WTC11 (cell line): ENCODE data around the gene PAK5. TPM values are rescaled to one million over a fixed set of nuclear protein-coding genes. Genes with fewer than 3 reads are reported as not detected.
A peak's percentile ranks its signal among the peaks of the same experiment; 100 is the strongest.

Experiments used
- ATAC-seq: fragments of 200-7000 bp; cut with Tn5 transposase; 2 replicates; pipeline ENCODE4 v1.10.0; 2021; ENCODE audit warnings: mild to moderate bottlenecking, moderate library complexity
- Bru-seq: library from RNA; stranded (reverse); fragments of 400-500 nt; gene quantifications from one replicate; lab custom pipeline; 2021; lab: Mats Ljungman, UMichigan
- CTCF ChIA-PET: fragments of 300-600 bp; sonication (Branson Sonifier 250); formaldehyde crosslinking; loops from one replicate; lab custom pipeline; 2021; ENCODE audit warnings: antibody characterized with exemption; lab: Charles Lee
- POLR2A ChIA-PET: fragments of 350-600 bp; sonication (Branson Sonifier 250); formaldehyde crosslinking; loops from one replicate; lab custom pipeline; 2021; ENCODE audit warnings: antibody characterized with exemption; lab: Charles Lee
- DNase-seq: peaks from one replicate; pipeline ENCODE4 v3.0.0; 2021; ENCODE audit warnings: low spot score
- H3K27ac Mint-ChIP-seq: 2 replicates; pipeline ENCODE4 v1.8.0; 2021; ENCODE audit warnings: mixed read lengths
- H3K27me3 Mint-ChIP-seq: 2 replicates; pipeline ENCODE4 v1.8.0; 2021; ENCODE audit warnings: low read depth, mild to moderate bottlenecking, moderate library complexity, mixed read lengths
- H3K36me3 Mint-ChIP-seq: 2 replicates; pipeline ENCODE4 v1.8.0; 2021; ENCODE audit warnings: mixed read lengths
- H3K4me1 Mint-ChIP-seq: 2 replicates; pipeline ENCODE4 v1.8.0; 2022; ENCODE audit warnings: mixed read lengths
- H3K4me3 Mint-ChIP-seq: 2 replicates; pipeline ENCODE4 v1.8.0; 2021; ENCODE audit warnings: mild to moderate bottlenecking, moderate library complexity, mixed read lengths
- H3K9me3 Mint-ChIP-seq: 2 replicates; pipeline ENCODE4 v1.8.0; 2021; ENCODE audit warnings: mixed read lengths
- ARID4B ChIP-seq: sonication (generic); formaldehyde crosslinking; IDR thresholded peaks from 2 replicates; pipeline ENCODE4 v1.8.0; 2023; ENCODE audit warnings: missing genetic modification reagents, mild to moderate bottlenecking, borderline replicate concordance
- FOXK1 ChIP-seq: sonication (generic); formaldehyde crosslinking; IDR thresholded peaks from 2 replicates; pipeline ENCODE4 v1.8.0; 2022; ENCODE audit warnings: mild to moderate bottlenecking, moderate library complexity, missing genetic modification reagents
- GTF2I ChIP-seq: fragments of 250-450 bp; sonication (Bioruptor Pico); conservative IDR thresholded peaks from 2 replicates; pipeline ENCODE4 v1.4.0; 2021; ENCODE audit warnings: mild to moderate bottlenecking
- KAT7 ChIP-seq: sonication (generic); formaldehyde crosslinking; IDR thresholded peaks from 2 replicates; pipeline ENCODE4 v1.8.1; 2023; ENCODE audit warnings: missing genetic modification reagents, mild to moderate bottlenecking, borderline replicate concordance
- NFYB ChIP-seq: sonication (generic); formaldehyde crosslinking; conservative IDR thresholded peaks from 2 replicates; pipeline ENCODE4 v1.8.0; 2022; ENCODE audit warnings: low read depth, missing genetic modification reagents
- PRDM15 ChIP-seq: sonication (generic); formaldehyde crosslinking; IDR thresholded peaks from 2 replicates; pipeline ENCODE4 v1.8.0; 2022; ENCODE audit warnings: missing genetic modification reagents
- SOX15 ChIP-seq: fragments of 250-450 bp; sonication (Bioruptor Pico); IDR thresholded peaks from 2 replicates; pipeline ENCODE4 v1.9.0; 2021; ENCODE audit warnings: mild to moderate bottlenecking
- SP1 ChIP-seq: sonication (generic); formaldehyde crosslinking; conservative IDR thresholded peaks from 2 replicates; pipeline ENCODE4 v1.8.1; 2022; ENCODE audit warnings: missing genetic modification reagents
- ZNF232 ChIP-seq: sonication (generic); formaldehyde crosslinking; IDR thresholded peaks from 2 replicates; pipeline ENCODE4 v1.8.0; 2022; ENCODE audit warnings: mild to moderate bottlenecking, missing genetic modification reagents
- ZNF396 ChIP-seq: fragments of 250-450 bp; sonication (Bioruptor Pico); IDR thresholded peaks from 2 replicates; pipeline ENCODE4 v1.8.0; 2021; ENCODE audit warnings: mild to moderate bottlenecking, moderate library complexity, borderline replicate concordance
- ZNF512 ChIP-seq: sonication (generic); formaldehyde crosslinking; IDR thresholded peaks from 2 replicates; pipeline ENCODE4 v1.8.1; 2022; ENCODE audit warnings: missing genetic modification reagents, borderline replicate concordance
- long read RNA-seq, 3 experiments: library from RNA in 1 of 3; library from capped mRNA in 1 of 3; library from polyadenylated mRNA in 1 of 3; unstranded in 2 of 3; stranded (forward) in 1 of 3; transcript quantifications; one replicate each; pipeline ENCODE4 v2.0.0, GENCODE V29; 2021
- total RNA-seq: library from RNA; stranded (reverse); gene quantifications from 3 replicates; pipeline ENCODE4 v1.2.3, GENCODE V29; 2021
- TF ChIP-seq, protein P1 (sequence below): sonication (generic); formaldehyde crosslinking; IDR thresholded peaks from 2 replicates; pipeline ENCODE4 v1.8.1; 2022; ENCODE audit warnings: mild to moderate bottlenecking, moderate library complexity, missing genetic modification reagents
- TF ChIP-seq, protein P2 (sequence below): sonication (generic); formaldehyde crosslinking; IDR thresholded peaks from 2 replicates; pipeline ENCODE4 v1.8.1; 2023; ENCODE audit warnings: mild to moderate bottlenecking, missing genetic modification reagents, moderate library complexity
- TF ChIP-seq, protein P3 (sequence below): sonication (generic); formaldehyde crosslinking; IDR thresholded peaks from 2 replicates; pipeline ENCODE4 v1.8.0; 2022; ENCODE audit warnings: mild to moderate bottlenecking, missing genetic modification reagents
- TF ChIP-seq, protein P4 (sequence below): fragments of 250-450 bp; sonication (Bioruptor Pico); IDR thresholded peaks from 2 replicates; pipeline ENCODE4 v2.1.2; 2022; ENCODE audit warnings: mild to moderate bottlenecking, moderate library complexity
- TF ChIP-seq, protein P5 (sequence below): fragments of 250-450 bp; sonication (Bioruptor Pico); IDR thresholded peaks from 2 replicates; pipeline ENCODE4 v1.8.0; 2021; ENCODE audit warnings: mild to moderate bottlenecking
- TF ChIP-seq, protein P6 (sequence below): sonication (generic); formaldehyde crosslinking; IDR thresholded peaks from 2 replicates; pipeline ENCODE4 v1.8.0; 2022; ENCODE audit warnings: mild to moderate bottlenecking, missing genetic modification reagents

Gene PAK5
- total RNA-seq (0.31 to 0.53 TPM (median 0.48 TPM) in 3 replicates), Bru-seq, nascent RNA (percentile 37 among the genes with signal in this experiment)
- long read RNA-seq, experiment 1, partial matches to known transcripts = 1 of 2 reads
- long read RNA-seq, experiment 1, other reads (novel, unspliced or antisense) = 1 of 2 reads
- long read RNA-seq, experiment 2 = 0 reads
- long read RNA-seq, experiment 3, partial matches to known transcripts = 0 of 2 reads
- long read RNA-seq, experiment 3, other reads (novel, unspliced or antisense) = 2 of 2 reads

DNA sequence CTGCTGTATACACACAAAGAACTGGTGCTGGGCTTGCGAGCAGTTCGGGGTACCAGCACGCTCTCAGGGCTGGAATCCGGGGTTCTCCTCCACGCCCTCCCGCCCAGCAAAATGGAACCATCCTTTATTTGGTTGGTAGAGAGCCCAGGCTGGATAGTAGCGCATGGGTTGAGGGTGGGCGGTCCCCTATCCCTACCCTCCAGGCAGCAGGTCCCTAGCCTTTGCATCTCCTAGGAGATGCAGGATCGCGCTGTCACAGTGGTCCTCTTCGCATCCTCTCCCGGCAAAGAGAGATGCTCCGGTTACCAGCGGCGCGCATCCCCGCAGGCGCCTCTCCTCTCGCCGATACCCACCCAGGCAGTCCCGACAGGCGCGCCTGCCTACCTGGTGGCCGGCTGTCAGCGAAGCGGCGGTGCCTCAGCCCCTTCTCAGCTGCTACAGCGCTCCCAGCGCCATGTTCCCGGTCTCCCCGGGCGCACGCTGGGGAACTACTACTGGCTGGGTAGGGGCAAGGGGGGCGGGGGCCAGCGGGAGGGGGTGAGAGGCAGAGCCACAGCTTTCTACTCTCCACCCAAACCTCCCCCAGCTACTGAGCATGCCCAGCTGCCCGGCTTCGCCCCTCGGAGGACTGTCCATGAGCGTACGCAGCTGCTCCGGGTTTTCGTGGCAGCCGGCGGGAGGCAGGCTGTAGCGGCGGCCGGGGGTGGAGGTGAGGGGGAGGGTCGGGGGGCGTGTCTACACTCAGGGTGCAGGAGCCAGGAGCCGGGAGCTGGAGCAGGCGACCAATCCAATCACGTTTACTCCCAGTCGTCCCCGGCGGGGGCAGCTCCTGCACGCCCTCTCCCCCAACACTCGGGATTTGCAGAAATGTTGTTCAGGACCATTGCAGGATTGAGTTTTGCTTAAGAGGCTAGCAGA lies at the start of gene PAK5:
Gene PAK5, minus strand, starts transcription at position 699 of the 918 bp plus-strand sequence. CDS start 194,748 bp downstream, outside the sequence.
- H3K4me3 Mint-ChIP-seq = peak within 1 kb of the TSS; percentile 74
- H3K27ac Mint-ChIP-seq = peak within 1 kb of the TSS; percentile 61
- POLR2A ChIA-PET = interaction anchor here (1.5 kb wide), 1 partner anchor 9 kb away, joined by 7 read pairs; no protein-coding TSS in a partner anchor
- CTCF ChIA-PET = interaction anchor here (0.6 to 2.2 kb wide), 9 partner anchors 9 to 640 kb away, joined by 3 to 17 read pairs (median 4); no protein-coding TSS in a partner anchor
- H3K9me3 Mint-ChIP-seq = no peaks in the 10 kb centered on the region
- peak; percentile 93 for ATAC-seq
- H3K27me3 Mint-ChIP-seq = peaks cover 29% of the 10 kb centered on the region
- peaks cover 13% of the 10 kb centered on the region for H3K4me1 Mint-ChIP-seq
- DNase-seq = peak; percentile 92
- no peaks in the 10 kb centered on the region for H3K36me3 Mint-ChIP-seq
- TF ChIP-seq, protein P1, sequence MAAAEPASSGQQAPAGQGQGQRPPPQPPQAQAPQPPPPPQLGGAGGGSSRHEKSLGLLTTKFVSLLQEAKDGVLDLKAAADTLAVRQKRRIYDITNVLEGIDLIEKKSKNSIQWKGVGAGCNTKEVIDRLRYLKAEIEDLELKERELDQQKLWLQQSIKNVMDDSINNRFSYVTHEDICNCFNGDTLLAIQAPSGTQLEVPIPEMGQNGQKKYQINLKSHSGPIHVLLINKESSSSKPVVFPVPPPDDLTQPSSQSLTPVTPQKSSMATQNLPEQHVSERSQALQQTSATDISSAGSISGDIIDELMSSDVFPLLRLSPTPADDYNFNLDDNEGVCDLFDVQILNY (CRISPR knock-in tag) = no peak
- no peak for TF ChIP-seq ARID4B (CRISPR knock-in tag)
- no peak for TF ChIP-seq GTF2I (CRISPR knock-in tag)
- TF ChIP-seq, protein P2, sequence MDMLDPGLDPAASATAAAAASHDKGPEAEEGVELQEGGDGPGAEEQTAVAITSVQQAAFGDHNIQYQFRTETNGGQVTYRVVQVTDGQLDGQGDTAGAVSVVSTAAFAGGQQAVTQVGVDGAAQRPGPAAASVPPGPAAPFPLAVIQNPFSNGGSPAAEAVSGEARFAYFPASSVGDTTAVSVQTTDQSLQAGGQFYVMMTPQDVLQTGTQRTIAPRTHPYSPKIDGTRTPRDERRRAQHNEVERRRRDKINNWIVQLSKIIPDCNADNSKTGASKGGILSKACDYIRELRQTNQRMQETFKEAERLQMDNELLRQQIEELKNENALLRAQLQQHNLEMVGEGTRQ (CRISPR knock-in tag) = no peak
- no peak for TF ChIP-seq ZNF232
- no peak for TF ChIP-seq ZNF396 (CRISPR knock-in tag)
- TF ChIP-seq SP1 (CRISPR knock-in tag) = peak; percentile 65; the same call in 1 of the 2 replicates
- TF ChIP-seq, protein P3, sequence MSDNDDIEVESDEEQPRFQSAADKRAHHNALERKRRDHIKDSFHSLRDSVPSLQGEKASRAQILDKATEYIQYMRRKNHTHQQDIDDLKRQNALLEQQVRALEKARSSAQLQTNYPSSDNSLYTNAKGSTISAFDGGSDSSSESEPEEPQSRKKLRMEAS (CRISPR knock-in tag) = no peak
- TF ChIP-seq, protein P4, sequence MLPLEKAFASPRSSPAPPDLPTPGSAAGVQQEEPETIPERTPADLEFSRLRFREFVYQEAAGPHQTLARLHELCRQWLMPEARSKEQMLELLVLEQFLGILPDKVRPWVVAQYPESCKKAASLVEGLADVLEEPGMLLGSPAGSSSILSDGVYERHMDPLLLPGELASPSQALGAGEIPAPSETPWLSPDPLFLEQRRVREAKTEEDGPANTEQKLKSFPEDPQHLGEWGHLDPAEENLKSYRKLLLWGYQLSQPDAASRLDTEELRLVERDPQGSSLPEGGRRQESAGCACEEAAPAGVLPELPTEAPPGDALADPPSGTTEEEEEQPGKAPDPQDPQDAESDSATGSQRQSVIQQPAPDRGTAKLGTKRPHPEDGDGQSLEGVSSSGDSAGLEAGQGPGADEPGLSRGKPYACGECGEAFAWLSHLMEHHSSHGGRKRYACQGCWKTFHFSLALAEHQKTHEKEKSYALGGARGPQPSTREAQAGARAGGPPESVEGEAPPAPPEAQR (CRISPR knock-in tag) = no peak
- TF ChIP-seq ZNF512 (CRISPR knock-in tag) = no peak
- TF ChIP-seq, protein P5, sequence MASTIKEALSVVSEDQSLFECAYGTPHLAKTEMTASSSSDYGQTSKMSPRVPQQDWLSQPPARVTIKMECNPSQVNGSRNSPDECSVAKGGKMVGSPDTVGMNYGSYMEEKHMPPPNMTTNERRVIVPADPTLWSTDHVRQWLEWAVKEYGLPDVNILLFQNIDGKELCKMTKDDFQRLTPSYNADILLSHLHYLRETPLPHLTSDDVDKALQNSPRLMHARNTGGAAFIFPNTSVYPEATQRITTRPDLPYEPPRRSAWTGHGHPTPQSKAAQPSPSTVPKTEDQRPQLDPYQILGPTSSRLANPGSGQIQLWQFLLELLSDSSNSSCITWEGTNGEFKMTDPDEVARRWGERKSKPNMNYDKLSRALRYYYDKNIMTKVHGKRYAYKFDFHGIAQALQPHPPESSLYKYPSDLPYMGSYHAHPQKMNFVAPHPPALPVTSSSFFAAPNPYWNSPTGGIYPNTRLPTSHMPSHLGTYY (CRISPR knock-in tag) = no peak
- TF ChIP-seq, protein P6, sequence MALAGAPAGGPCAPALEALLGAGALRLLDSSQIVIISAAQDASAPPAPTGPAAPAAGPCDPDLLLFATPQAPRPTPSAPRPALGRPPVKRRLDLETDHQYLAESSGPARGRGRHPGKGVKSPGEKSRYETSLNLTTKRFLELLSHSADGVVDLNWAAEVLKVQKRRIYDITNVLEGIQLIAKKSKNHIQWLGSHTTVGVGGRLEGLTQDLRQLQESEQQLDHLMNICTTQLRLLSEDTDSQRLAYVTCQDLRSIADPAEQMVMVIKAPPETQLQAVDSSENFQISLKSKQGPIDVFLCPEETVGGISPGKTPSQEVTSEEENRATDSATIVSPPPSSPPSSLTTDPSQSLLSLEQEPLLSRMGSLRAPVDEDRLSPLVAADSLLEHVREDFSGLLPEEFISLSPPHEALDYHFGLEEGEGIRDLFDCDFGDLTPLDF (CRISPR knock-in tag) = no peak
- TF ChIP-seq KAT7 = no peak; the same call in 1 of the 2 replicates
- peak; percentile 94 for TF ChIP-seq PRDM15 (CRISPR knock-in tag)
- peak; percentile 46; the same call in 1 of the 2 replicates for TF ChIP-seq FOXK1
- no peak for TF ChIP-seq NFYB
- TF ChIP-seq SOX15 = no peak
